Measurements from ENCODE around the gene RTL9. TPM values are rescaled to one million over a fixed set of nuclear protein-coding genes. Genes with fewer than 3 reads are reported as not detected.

The RTL9 gene
- total RNA-seq, 3 donors from 2014 or later: 0.15 to 0.32 TPM; not detected in 1

DNA sequence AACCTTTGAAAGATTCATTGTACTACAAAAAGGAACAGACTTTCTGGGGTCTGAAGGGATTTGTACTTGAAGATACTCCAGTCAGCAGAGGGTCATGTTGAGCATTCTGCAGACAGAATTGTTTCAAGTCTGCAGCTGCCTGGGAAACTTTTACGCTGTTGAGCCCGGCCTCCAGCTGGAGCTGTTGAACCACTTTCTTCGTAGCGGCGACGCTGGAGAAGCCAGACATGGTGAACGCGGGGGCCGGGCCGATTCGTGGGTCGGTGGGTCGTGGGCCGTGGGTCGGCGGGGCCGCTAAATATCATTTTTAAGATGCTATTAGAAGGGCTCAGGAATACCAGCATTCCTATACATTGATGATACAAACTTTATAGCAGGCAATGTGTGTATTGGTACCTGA lies 12.0 kb upstream of the RTL9 start:
- H3K9me3 ChIP-seq: no peaks in the 10 kb centered on the region
- no peaks in the 10 kb centered on the region for H3K4me1 ChIP-seq
- peaks cover 0 to 17% of the 10 kb centered on the region in 2 donors for H3K27me3 ChIP-seq
- H3K36me3 ChIP-seq: no peaks in the 10 kb centered on the region
- intact Hi-C loops (cut with DNase I; ENCODE audit: low total_unique reads): no loop called here
- TF ChIP-seq POLR2A (IDR thresholded peaks at IDR 0.05): no peak
- TF ChIP-seq, protein P1, sequence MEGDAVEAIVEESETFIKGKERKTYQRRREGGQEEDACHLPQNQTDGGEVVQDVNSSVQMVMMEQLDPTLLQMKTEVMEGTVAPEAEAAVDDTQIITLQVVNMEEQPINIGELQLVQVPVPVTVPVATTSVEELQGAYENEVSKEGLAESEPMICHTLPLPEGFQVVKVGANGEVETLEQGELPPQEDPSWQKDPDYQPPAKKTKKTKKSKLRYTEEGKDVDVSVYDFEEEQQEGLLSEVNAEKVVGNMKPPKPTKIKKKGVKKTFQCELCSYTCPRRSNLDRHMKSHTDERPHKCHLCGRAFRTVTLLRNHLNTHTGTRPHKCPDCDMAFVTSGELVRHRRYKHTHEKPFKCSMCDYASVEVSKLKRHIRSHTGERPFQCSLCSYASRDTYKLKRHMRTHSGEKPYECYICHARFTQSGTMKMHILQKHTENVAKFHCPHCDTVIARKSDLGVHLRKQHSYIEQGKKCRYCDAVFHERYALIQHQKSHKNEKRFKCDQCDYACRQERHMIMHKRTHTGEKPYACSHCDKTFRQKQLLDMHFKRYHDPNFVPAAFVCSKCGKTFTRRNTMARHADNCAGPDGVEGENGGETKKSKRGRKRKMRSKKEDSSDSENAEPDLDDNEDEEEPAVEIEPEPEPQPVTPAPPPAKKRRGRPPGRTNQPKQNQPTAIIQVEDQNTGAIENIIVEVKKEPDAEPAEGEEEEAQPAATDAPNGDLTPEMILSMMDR (IDR thresholded peaks at IDR 0.05): no peak
- no peak for TF ChIP-seq POLR2AphosphoS5 (IDR thresholded peaks at IDR 0.05)
- no peak overlapping the region for H3K27ac ChIP-seq
- no peak overlapping the region for H3K4me3 ChIP-seq
- DNase-seq (ENCODE audit: low spot score in 2 of 2): no peak

DNA sequence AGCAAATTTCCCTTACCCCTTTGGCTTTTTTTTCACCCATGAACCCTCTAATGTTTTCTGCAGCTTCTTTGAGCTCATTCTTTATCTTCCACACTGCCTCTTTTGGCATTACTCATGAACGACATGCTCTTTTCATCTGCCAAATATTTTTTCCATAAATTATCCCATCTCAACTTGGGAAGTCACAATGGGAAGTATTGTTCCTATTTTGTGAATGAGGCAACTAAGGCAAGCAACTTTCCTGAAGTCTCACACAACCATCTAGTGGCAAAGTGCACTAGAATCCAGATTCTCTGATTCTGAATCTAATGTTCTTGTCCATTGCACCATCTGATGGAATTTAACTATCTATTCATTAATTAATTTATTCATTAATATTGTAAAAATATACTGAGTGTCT lies 625 bp downstream of the RTL9 start:
- no peak for DNase-seq (ENCODE audit: low spot score in 2 of 2)
- TF ChIP-seq, protein P1 (IDR thresholded peaks at IDR 0.05): no peak
- TF ChIP-seq POLR2A (IDR thresholded peaks at IDR 0.05): no peak
- TF ChIP-seq POLR2AphosphoS5 (IDR thresholded peaks at IDR 0.05): no peak
- H3K4me3 ChIP-seq: no peak overlapping the region
- H3K27ac ChIP-seq: no peak overlapping the region
- no peaks in the 10 kb centered on the region for H3K4me1 ChIP-seq
- H3K9me3 ChIP-seq: no peaks in the 10 kb centered on the region
- H3K27me3 ChIP-seq: peaks cover 0 to 60% of the 10 kb centered on the region in 2 donors
- no peaks in the 10 kb centered on the region for H3K36me3 ChIP-seq
- intact Hi-C loops (cut with DNase I; ENCODE audit: low total_unique reads): loop anchor here (5.0 kb wide), 1 partner anchor 442 kb away; no protein-coding TSS in a partner anchor

DNA sequence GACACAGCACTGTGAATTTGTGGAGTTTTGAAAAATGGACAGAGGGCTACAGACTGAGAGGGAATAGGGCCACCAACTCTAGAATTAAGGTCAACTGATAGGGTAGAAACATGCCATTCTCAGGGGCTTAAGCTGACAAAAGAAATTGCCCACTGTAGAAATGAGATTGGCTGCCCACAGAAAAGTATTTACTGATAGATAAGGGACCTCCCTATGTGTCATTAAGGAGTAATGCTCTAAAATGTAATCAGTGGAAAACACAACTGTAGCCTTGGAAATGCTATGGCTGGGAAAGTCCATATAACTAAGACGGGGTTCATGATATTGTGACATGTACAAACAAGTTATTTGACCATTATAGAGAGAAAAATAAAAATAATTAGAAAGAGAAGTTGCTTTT lies 4.6 kb downstream of the RTL9 start:
- peaks cover 0 to 78% of the 10 kb centered on the region in 2 donors for H3K27me3 ChIP-seq
- no peak for TF ChIP-seq POLR2A (IDR thresholded peaks at IDR 0.05)
- TF ChIP-seq, protein P1 (IDR thresholded peaks at IDR 0.05): no peak
- TF ChIP-seq POLR2AphosphoS5 (IDR thresholded peaks at IDR 0.05): no peak
- no peak for DNase-seq (ENCODE audit: low spot score in 2 of 2)
- no peaks in the 10 kb centered on the region for H3K9me3 ChIP-seq
- H3K36me3 ChIP-seq: no peaks in the 10 kb centered on the region
- intact Hi-C loops (cut with DNase I; ENCODE audit: low total_unique reads): no loop called here
- no peak overlapping the region for H3K4me3 ChIP-seq
- no peak overlapping the region for H3K27ac ChIP-seq
- H3K4me1 ChIP-seq: no peaks in the 10 kb centered on the region

DNA sequence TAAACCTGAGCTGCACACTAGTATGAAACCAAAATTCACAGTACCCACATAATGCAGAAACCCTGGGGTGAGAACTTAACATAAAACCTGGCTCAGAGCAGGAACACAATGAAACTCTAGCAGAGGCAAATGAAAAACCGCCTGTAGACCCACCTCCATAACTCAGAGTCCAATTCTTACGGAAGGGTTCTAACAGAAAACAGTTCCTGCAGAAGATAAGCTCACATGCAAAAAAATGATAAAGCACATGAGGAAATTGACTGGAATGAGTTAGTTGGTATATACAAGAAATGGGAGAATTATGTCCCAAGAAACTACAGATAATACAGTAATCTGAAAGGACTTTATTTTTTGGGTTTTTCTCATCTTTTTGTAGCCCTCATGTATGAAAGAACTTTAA lies 14.7 kb downstream of the RTL9 start:
- Histone ChIP-seq H3K4me3 (no peak overlapping the region), H3K27me3 (peaks cover 0 to 55% of the 10 kb centered on the region in 2 donors), H3K4me1 (no peaks in the 10 kb centered on the region), H3K9me3 (no peaks in the 10 kb centered on the region), H3K27ac (no peak overlapping the region), H3K36me3 (no peaks in the 10 kb centered on the region)
- intact Hi-C loops (cut with DNase I; ENCODE audit: low total_unique reads): no loop called here
- DNase-seq (ENCODE audit: low spot score in 2 of 2): no peak
- TF ChIP-seq POLR2AphosphoS5 (IDR thresholded peaks at IDR 0.05): no peak
- TF ChIP-seq, protein P1 (IDR thresholded peaks at IDR 0.05): no peak
- no peak for TF ChIP-seq POLR2A (IDR thresholded peaks at IDR 0.05)

DNA sequence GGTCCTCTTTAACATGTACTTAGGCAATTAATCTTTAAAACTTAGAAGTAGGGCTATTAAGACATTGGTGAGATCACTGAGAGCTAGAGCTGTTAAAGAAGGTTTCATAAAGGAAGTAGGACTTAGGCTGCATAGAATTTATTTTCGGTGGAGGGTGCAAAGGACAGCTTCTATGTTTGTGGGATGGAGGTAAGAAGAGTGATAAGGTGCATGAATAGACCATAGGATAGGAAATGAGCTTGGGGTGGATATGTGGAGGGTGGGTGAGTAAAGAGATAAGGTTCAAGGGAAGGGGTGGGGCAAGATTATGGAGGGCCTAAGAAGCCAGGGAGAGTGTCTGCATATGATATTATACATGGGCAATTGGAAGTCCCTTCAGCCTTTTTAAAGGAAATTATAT lies 15.9 kb downstream of the RTL9 start:
- DNase-seq (ENCODE audit: low spot score in 2 of 2): no peak
- TF ChIP-seq, protein P1 (IDR thresholded peaks at IDR 0.05): no peak
- no peak for TF ChIP-seq POLR2A (IDR thresholded peaks at IDR 0.05)
- TF ChIP-seq POLR2AphosphoS5 (IDR thresholded peaks at IDR 0.05): no peak
- H3K4me1 ChIP-seq: no peaks in the 10 kb centered on the region
- no peaks in the 10 kb centered on the region for H3K36me3 ChIP-seq
- H3K27ac ChIP-seq: no peak overlapping the region
- H3K9me3 ChIP-seq: no peaks in the 10 kb centered on the region
- H3K4me3 ChIP-seq: no peak overlapping the region
- H3K27me3 ChIP-seq: peaks cover 0 to 54% of the 10 kb centered on the region in 2 donors
- intact Hi-C loops (cut with DNase I; ENCODE audit: low total_unique reads): no loop called here
